H9 (cell line): Measurements from ENCODE around the gene KIF7. TPM values are rescaled to one million over a fixed set of nuclear protein-coding genes. Genes with fewer than 3 reads are reported as not detected.

Experiments used
- DNase-seq: peaks from one replicate; pipeline ENCODE4 v3.0.0-alpha.2; 2017
- H2AFZ ChIP-seq: one replicate; pipeline ENCODE4 v1.6.1; 2013; ENCODE audit warnings: mild to moderate bottlenecking, low read length, control low read depth, moderate library complexity
- H2AK5ac ChIP-seq: 2 replicates; pipeline ENCODE4 v1.6.1; 2013; ENCODE audit warnings: low read length, control low read depth, mixed read lengths; ENCODE audit not compliant: insufficient read length
- H2BK120ac ChIP-seq: one replicate; pipeline ENCODE4 v1.6.1; 2013; ENCODE audit warnings: low read depth, mild to moderate bottlenecking, low read length, control low read depth, inconsistent platforms; ENCODE audit not compliant: poor library complexity, severe bottlenecking
- H2BK12ac ChIP-seq: 2 replicates; pipeline ENCODE4 v1.6.1; 2013; ENCODE audit warnings: low read length, control low read depth, mixed read lengths, low read depth; ENCODE audit not compliant: insufficient read length
- H2BK15ac ChIP-seq: 2 replicates; pipeline ENCODE4 v1.6.1; 2013; ENCODE audit warnings: low read depth, low read length, control low read depth
- H2BK20ac ChIP-seq: one replicate; pipeline ENCODE4 v1.6.1; 2013; ENCODE audit warnings: low read depth, mild to moderate bottlenecking, low read length, control low read depth, inconsistent platforms; ENCODE audit not compliant: poor library complexity, severe bottlenecking
- H2BK5ac ChIP-seq: 2 replicates; pipeline ENCODE4 v1.6.1; 2013; ENCODE audit warnings: low read length, control low read depth, mixed read lengths; ENCODE audit not compliant: insufficient read length
- H3K14ac ChIP-seq: 2 replicates; pipeline ENCODE4 v1.6.1; 2013; ENCODE audit warnings: low read length, control low read depth; ENCODE audit not compliant: insufficient read depth
- H3K18ac ChIP-seq: 2 replicates; pipeline ENCODE4 v1.6.1; 2013; ENCODE audit warnings: low read depth, mild to moderate bottlenecking, mixed read lengths, low read length, control low read depth; ENCODE audit not compliant: insufficient read length
- H3K23ac ChIP-seq: 2 replicates; pipeline ENCODE4 v1.6.1; 2013; ENCODE audit warnings: low read length, control low read depth, mixed read lengths, low read depth; ENCODE audit not compliant: insufficient read length
- H3K23me2 ChIP-seq: 2 replicates; pipeline ENCODE4 v1.6.1; 2013; ENCODE audit warnings: low read depth, mild to moderate bottlenecking, mixed read lengths, low read length, control low read depth; ENCODE audit not compliant: insufficient read length, poor library complexity, severe bottlenecking
- H3K27ac ChIP-seq: 2 replicates; pipeline ENCODE4 v1.5.1; 2013; ENCODE audit warnings: low read length, control low read depth, mixed read lengths, low read depth; ENCODE audit not compliant: insufficient read length
- H3K27me3 ChIP-seq: 2 replicates; pipeline ENCODE4 v1.6.1; 2013; ENCODE audit warnings: low read length, control low read depth, inconsistent platforms; ENCODE audit not compliant: insufficient read depth
- H3K4ac ChIP-seq: 2 replicates; pipeline ENCODE4 v1.6.1; 2013; ENCODE audit warnings: low read depth, mild to moderate bottlenecking, control low read depth, inconsistent platforms, low read length, moderate library complexity
- H3K4me1 ChIP-seq: 2 replicates; pipeline ENCODE4 v1.6.1; 2013; ENCODE audit warnings: low read length, control low read depth, inconsistent platforms; ENCODE audit not compliant: insufficient read depth
- H3K4me2 ChIP-seq: 2 replicates; pipeline ENCODE4 v1.6.1; 2013; ENCODE audit warnings: low read length, control low read depth, mixed read lengths; ENCODE audit not compliant: insufficient read length, insufficient read depth
- H3K56ac ChIP-seq: 2 replicates; pipeline ENCODE4 v1.6.1; 2013; ENCODE audit warnings: low read depth, mild to moderate bottlenecking, mixed read lengths, low read length, control low read depth; ENCODE audit not compliant: insufficient read length
- H3K79me1 ChIP-seq: 2 replicates; pipeline ENCODE4 v1.6.1; 2013; ENCODE audit warnings: low read depth, mild to moderate bottlenecking, moderate library complexity, low read length, control low read depth, inconsistent platforms; ENCODE audit not compliant: insufficient read depth, poor library complexity, severe bottlenecking
- H3K79me2 ChIP-seq: 2 replicates; pipeline ENCODE4 v1.6.1; 2013; ENCODE audit warnings: low read length, control low read depth, inconsistent platforms; ENCODE audit not compliant: insufficient read depth
- H3K9ac ChIP-seq: 2 replicates; pipeline ENCODE4 v1.6.1; 2013; ENCODE audit warnings: low read length, control low read depth, mixed read lengths; ENCODE audit not compliant: insufficient read length; ENCODE audit errors: extremely low read depth
- H3K9me3 ChIP-seq: one replicate; pipeline ENCODE4 v1.6.1; 2013; ENCODE audit warnings: low read depth, low read length, inconsistent platforms; ENCODE audit not compliant: control insufficient read depth
- H3T11ph ChIP-seq: one replicate; pipeline ENCODE4 v1.6.1; 2013; ENCODE audit warnings: mild to moderate bottlenecking, low read length, control low read depth, inconsistent platforms
- H4K20me1 ChIP-seq: one replicate; pipeline ENCODE4 v1.6.1; 2013; ENCODE audit not compliant: control insufficient read depth, insufficient read length, insufficient read depth
- H4K5ac ChIP-seq: 2 replicates; pipeline ENCODE4 v1.6.1; 2013; ENCODE audit warnings: low read depth, mild to moderate bottlenecking, mixed read lengths, low read length, control low read depth; ENCODE audit not compliant: insufficient read length
- H4K8ac ChIP-seq: replicated peaks from 2 replicates; pipeline ENCODE4 v1.6.1; 2013; ENCODE audit warnings: low read length, control low read depth, mixed read lengths, low read depth; ENCODE audit not compliant: insufficient read length
- H4K91ac ChIP-seq: 2 replicates; pipeline ENCODE4 v1.6.1; 2013; ENCODE audit warnings: low read depth, mild to moderate bottlenecking, moderate library complexity, mixed read lengths, low read length, control low read depth; ENCODE audit not compliant: insufficient read length
- H3K27ac Mint-ChIP-seq, 3 experiments: 2 replicates in 2 of 3; 3 replicates in 1 of 3; pipeline ENCODE4 v1.8.0; 2020 to 2021; ENCODE audit warnings: mixed read lengths in 3 of 3, mild to moderate bottlenecking in 1 of 3, moderate library complexity in 1 of 3
- H3K27me3 Mint-ChIP-seq: 2 replicates; pipeline ENCODE4 v1.8.0; 2021; ENCODE audit warnings: low read depth, mild to moderate bottlenecking, moderate library complexity, mixed read lengths
- H3K36me3 Mint-ChIP-seq, 3 experiments: 2 replicates in 2 of 3; 3 replicates in 1 of 3; pipeline ENCODE4 v1.8.0; 2020 to 2021; ENCODE audit warnings: low read depth in 3 of 3, mixed read lengths in 3 of 3; ENCODE audit not compliant: insufficient read depth in 1 of 3
- H3K4me1 Mint-ChIP-seq, 2 experiments: 2 replicates each; pipeline ENCODE4 v1.8.0; 2020; ENCODE audit warnings: mixed read lengths in 2 of 2
- H3K4me3 Mint-ChIP-seq, 2 experiments: 2 replicates in 1 of 2; 3 replicates in 1 of 2; pipeline ENCODE4 v1.8.0; 2020 to 2021; ENCODE audit warnings: mild to moderate bottlenecking in 2 of 2, mixed read lengths in 2 of 2, moderate library complexity in 1 of 2
- H3K9me3 Mint-ChIP-seq, 2 experiments: 2 replicates in 1 of 2; 3 replicates in 1 of 2; pipeline ENCODE4 v1.8.0; 2020; ENCODE audit warnings: mild to moderate bottlenecking in 2 of 2, mixed read lengths in 2 of 2, moderate library complexity in 1 of 2
- CTCF ChIP-seq: fragments of 200-600 bp; sonication (generic); conservative IDR thresholded peaks from 3 replicates; pipeline ENCODE4 v1.8.0; 2021; ENCODE audit warnings: antibody characterized with exemption, mild to moderate bottlenecking
- WGBS: extraction: QIAGEN DNeasy Blood & Tissue Kit; methylation state at CpG from one replicate; pipeline ENCODE4 v1.1.7; 2013; ENCODE audit warnings: missing lambda C conversion rate, low lambda C conversion rate, mixed read lengths; ENCODE audit not compliant: insufficient read length; ENCODE audit errors: extremely low coverage; 5-methylcytosine and 5-hydroxymethylcytosine counted together
- total RNA-seq: library from RNA; stranded (reverse); gene quantifications from 2 replicates; pipeline ENCODE4 v1.2.1, GENCODE V29; 2021

The KIF7 gene
- total RNA-seq, 1 experiment from 2014 or later = 22.0 TPM

- TF ChIP-seq CTCF = no peak
- no peaks in the 10 kb centered on the region for H3K4me1 Mint-ChIP-seq
- H3K56ac ChIP-seq = no peak overlapping the region
- H2AFZ ChIP-seq = no peak overlapping the region
- H3K9ac ChIP-seq = no peak overlapping the region
- DNase-seq = no peak
- no peaks in the 10 kb centered on the region for H3K79me1 ChIP-seq
- H3K79me2 ChIP-seq = no peaks in the 10 kb centered on the region
- H3K4me2 ChIP-seq = no peak overlapping the region
- H2BK12ac ChIP-seq = no peak overlapping the region
- H2BK120ac ChIP-seq = no peak overlapping the region
- no peak overlapping the region for H3K27ac ChIP-seq
- peaks cover 3 to 6% of the 10 kb centered on the region in 2 experiments; a peak in 3 of 5 replicates for H3K9me3 Mint-ChIP-seq
- no peaks in the 10 kb centered on the region for H3K27me3 Mint-ChIP-seq
- H3K23ac ChIP-seq = no peak overlapping the region
- H3K18ac ChIP-seq = no peak overlapping the region
- H3K9me3 ChIP-seq = no peaks in the 10 kb centered on the region
- no peak overlapping the region for H3T11ph ChIP-seq
- WGBS = no CpG with 5 or more reads among the region's 5 CpGs
- no peak overlapping the region for H2BK20ac ChIP-seq
- H2AK5ac ChIP-seq = no peak overlapping the region
- H3K4me1 ChIP-seq = no peaks in the 10 kb centered on the region
- H3K27ac Mint-ChIP-seq = no peak overlapping the region
- H3K14ac ChIP-seq = no peak overlapping the region
- H3K27me3 ChIP-seq = no peaks in the 10 kb centered on the region
- H4K20me1 ChIP-seq = no peaks in the 10 kb centered on the region
- H4K8ac ChIP-seq = no peak overlapping the region
- no peak overlapping the region for H4K5ac ChIP-seq
- no peak overlapping the region for H2BK5ac ChIP-seq
- no peak overlapping the region for H4K91ac ChIP-seq
- H3K23me2 ChIP-seq = no peaks in the 10 kb centered on the region
- H2BK15ac ChIP-seq = no peak overlapping the region
- H3K4me3 Mint-ChIP-seq = no peak overlapping the region
- H3K4ac ChIP-seq = no peak overlapping the region
- H3K36me3 Mint-ChIP-seq = peaks cover 22 to 60% (median 46%) of the 10 kb centered on the region in 3 experiments
Observed at GRCh38 chr15:89641053-89641452, 14.2 kb downstream of the KIF7 start.
